Psoas muscle (tissue), 8 donors: ENCODE results near the gene DIPK1A. TPM values are rescaled to one million over a fixed set of nuclear protein-coding genes. Genes with fewer than 3 reads are reported as not detected.
A peak's percentile ranks its signal among the peaks of the same experiment; 100 is the strongest.

Source experiments
- ATAC-seq, 4 donors: fragments of 200-7000 bp; cut with Tn5 transposase; one replicate each; pipeline ENCODE4 v1.9.1; 2020; ENCODE audit warnings: moderate library complexity in 3 of 4, mild to moderate bottlenecking in 2 of 4
- DNase-seq, 2 donors: peaks; one replicate each; pipeline ENCODE4 v3.0.0-alpha.2; 2020
- H3K27ac ChIP-seq: fragments of 200-600 bp; one replicate; pipeline ENCODE4 v1.8.0; 2022
- H3K27me3 ChIP-seq, 3 donors: fragments of 200-600 bp in 1 of 3; one replicate each; pipeline versions ENCODE4 v1.6.1 to v1.8.0; 2013 to 2022; ENCODE audit warnings: low read length in 2 of 3, mild to moderate bottlenecking in 2 of 3, moderate library complexity in 1 of 3; ENCODE audit not compliant: insufficient read depth in 3 of 3
- H3K36me3 ChIP-seq, 2 donors: fragments of 200-600 bp in 1 of 2; one replicate each; pipeline versions ENCODE4 v1.6.1 to v1.8.0; 2013 to 2022; ENCODE audit warnings: low read depth in 1 of 2, mild to moderate bottlenecking in 1 of 2, moderate library complexity in 1 of 2; ENCODE audit not compliant: insufficient read depth in 1 of 2
- H3K4me1 ChIP-seq: fragments of 200-600 bp; one replicate; pipeline ENCODE4 v1.8.0; 2022
- H3K4me3 ChIP-seq: fragments of 200-600 bp; one replicate; pipeline ENCODE4 v1.8.0; 2022; ENCODE audit warnings: mild to moderate bottlenecking
- H3K9me3 ChIP-seq: fragments of 200-600 bp; one replicate; pipeline ENCODE4 v1.8.0; 2022
- WGBS, 3 donors: extraction: QIAGEN DNeasy Blood & Tissue Kit; methylation state at CpG; one replicate each; pipeline versions ENCODE4 v1.1.6 to v1.1.7; 2013; 5-methylcytosine and 5-hydroxymethylcytosine counted together
- intact Hi-C, 2 donors: fragments of 100-400 bp; cut with DNase I; formaldehyde crosslinking; loops; one replicate each; pipeline versions ENCODE4 v1.11.0 to v1.14.2; 2022
- polyA plus RNA-seq, 3 donors: library from polyadenylated mRNA; stranded (reverse); fragments of 200-250 nt; gene quantifications; one replicate each; pipeline ENCODE4 v1.2.3, GENCODE V29; 2013
- total RNA-seq, 4 donors: library from RNA; stranded (reverse); fragmentation: NEBNext Ultra II Directional in 2 of 4; extraction: Animal tissue kit (Norgen Biotek cat#: 25700) in 2 of 4; gene quantifications; one replicate each; pipeline versions ENCODE4 v1.2.1 to v1.2.4, GENCODE V29; 2021 to 2023
- TF ChIP-seq, protein P1 (sequence below): fragments of 200-600 bp; IDR thresholded peaks from one replicate; pipeline ENCODE4 v1.8.0; 2022; ENCODE audit warnings: antibody characterized with exemption
- donor health status: healthy with polysubstance abuse.
- donor health status: DM: no; HTN: no; CAD: no; lungs with moderate emphysema.
- donor health status: Bipolar disorder and iron deficiency.
- donor health status: healthy.
- donor health status: DM: yes; HTN: yes; CAD: no.
- donor health status: DM: no; HTN: no; CAD: no.
- donor health status: DM: no; HTN: no; CAD: no.
- donor health status: DM: yes; HTN: yes; CAD: no.

DIPK1A gene
- total and polyA plus RNA-seq, 7 donors, result 2.2 to 7.9 (median 5.7) TPM

DNA sequence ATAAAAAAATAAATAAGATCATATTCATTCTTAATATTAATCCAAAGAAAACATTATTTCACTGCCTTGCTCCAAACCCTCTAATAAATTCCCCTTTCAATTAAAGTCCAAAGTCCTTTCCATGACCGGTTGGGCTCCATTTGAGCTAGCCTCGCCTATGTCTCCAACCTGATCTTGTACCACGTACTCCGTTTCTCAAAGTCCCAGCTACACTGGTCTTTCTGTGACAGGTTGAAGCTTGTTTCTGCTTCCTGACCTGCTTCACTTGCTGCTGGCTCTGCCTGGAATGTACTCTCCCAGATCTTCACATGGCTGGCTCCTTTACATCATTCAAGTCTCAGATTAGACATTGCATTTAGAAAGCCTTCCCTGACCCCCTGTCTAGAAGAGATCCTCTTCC is 113.1 kb downstream of the DIPK1A start:
- ATAC-seq (no peak), DNase-seq (no peak)
- H3K4me3 ChIP-seq, result no peak overlapping the region
- H3K4me1 ChIP-seq, result no peaks in the 10 kb centered on the region
- H3K27ac ChIP-seq, result no peak overlapping the region
- WGBS, 3 donors, result 79 to 85% (median 80%) methylated on average over 4 of the region's 4 CpGs
- peaks cover 0 to 32% of the 10 kb centered on the region in 2 donors for H3K36me3 ChIP-seq
- no peaks in the 10 kb centered on the region for H3K27me3 ChIP-seq
- no peaks in the 10 kb centered on the region for H3K9me3 ChIP-seq
- TF ChIP-seq, protein P1, sequence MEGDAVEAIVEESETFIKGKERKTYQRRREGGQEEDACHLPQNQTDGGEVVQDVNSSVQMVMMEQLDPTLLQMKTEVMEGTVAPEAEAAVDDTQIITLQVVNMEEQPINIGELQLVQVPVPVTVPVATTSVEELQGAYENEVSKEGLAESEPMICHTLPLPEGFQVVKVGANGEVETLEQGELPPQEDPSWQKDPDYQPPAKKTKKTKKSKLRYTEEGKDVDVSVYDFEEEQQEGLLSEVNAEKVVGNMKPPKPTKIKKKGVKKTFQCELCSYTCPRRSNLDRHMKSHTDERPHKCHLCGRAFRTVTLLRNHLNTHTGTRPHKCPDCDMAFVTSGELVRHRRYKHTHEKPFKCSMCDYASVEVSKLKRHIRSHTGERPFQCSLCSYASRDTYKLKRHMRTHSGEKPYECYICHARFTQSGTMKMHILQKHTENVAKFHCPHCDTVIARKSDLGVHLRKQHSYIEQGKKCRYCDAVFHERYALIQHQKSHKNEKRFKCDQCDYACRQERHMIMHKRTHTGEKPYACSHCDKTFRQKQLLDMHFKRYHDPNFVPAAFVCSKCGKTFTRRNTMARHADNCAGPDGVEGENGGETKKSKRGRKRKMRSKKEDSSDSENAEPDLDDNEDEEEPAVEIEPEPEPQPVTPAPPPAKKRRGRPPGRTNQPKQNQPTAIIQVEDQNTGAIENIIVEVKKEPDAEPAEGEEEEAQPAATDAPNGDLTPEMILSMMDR, result no peak
- intact Hi-C loops, result no loop called here

DNA sequence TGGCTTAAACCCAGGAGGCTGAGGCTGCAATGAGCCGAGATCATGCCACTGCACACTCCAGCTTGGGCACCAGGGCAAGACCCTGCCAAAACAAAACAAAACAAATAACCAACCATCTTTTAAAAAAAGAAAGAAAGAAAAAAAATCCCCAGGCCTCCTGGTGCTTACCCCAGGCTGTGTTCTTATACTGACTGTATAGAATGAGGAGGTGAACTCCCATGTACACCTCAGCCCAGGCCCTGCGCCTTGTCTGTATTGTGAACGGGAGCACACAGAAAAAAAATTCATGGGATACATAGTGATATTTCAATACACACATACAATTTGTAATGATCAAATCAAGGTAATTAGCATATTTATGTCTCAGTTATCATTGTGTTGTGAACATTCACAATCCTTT is 115.4 kb downstream of the DIPK1A start:
- DNase-seq, result no peak
- intact Hi-C loops, result no loop called here
- Histone ChIP-seq H3K9me3 (no peaks in the 10 kb centered on the region), H3K4me3 (no peak overlapping the region), H3K36me3 (peaks cover 7 to 55% of the 10 kb centered on the region in 2 donors), H3K27me3 (no peaks in the 10 kb centered on the region), H3K27ac (no peak overlapping the region), H3K4me1 (no peaks in the 10 kb centered on the region)
- peak in 2 of 4 donors; percentile 28 to 31 for ATAC-seq
- TF ChIP-seq, protein P1, result no peak
- 58 to 71% (median 63%) methylated on average over 3 of the region's 3 CpGs for WGBS, 3 donors

DNA sequence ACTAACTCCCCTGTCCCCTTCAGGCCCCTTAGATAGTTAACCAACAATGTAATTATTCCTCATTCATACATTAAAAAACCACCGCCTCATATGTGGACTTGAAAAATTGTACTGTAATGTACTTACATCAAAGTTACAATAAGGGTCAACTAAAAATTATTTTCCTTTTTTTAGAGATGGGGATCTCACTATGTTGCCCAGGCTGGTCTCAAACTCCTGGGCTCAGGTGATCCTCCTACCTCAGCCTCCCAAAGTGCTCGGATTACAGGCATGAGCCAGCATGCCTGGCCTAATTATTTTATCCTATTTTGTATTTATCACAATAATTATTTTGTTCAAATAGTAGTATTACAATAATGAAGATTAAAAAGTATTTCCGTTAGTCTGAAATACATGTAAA is 116.8 kb downstream of the DIPK1A start:
- no peak overlapping the region for H3K4me3 ChIP-seq
- DNase-seq, result no peak
- H3K4me1 ChIP-seq, result peaks cover 4% of the 10 kb centered on the region
- TF ChIP-seq, protein P1, result no peak
- ATAC-seq, result peak in 1 of 4 donors; percentile 6
- H3K36me3 ChIP-seq, result peaks cover 13 to 58% of the 10 kb centered on the region in 2 donors
- no peaks in the 10 kb centered on the region for H3K9me3 ChIP-seq
- no peak overlapping the region for H3K27ac ChIP-seq
- intact Hi-C loops, result no loop called here
- H3K27me3 ChIP-seq, result no peaks in the 10 kb centered on the region
- 97 to 99% (median 99%) methylated on average over 3 of the region's 3 CpGs for WGBS, 3 donors

DNA sequence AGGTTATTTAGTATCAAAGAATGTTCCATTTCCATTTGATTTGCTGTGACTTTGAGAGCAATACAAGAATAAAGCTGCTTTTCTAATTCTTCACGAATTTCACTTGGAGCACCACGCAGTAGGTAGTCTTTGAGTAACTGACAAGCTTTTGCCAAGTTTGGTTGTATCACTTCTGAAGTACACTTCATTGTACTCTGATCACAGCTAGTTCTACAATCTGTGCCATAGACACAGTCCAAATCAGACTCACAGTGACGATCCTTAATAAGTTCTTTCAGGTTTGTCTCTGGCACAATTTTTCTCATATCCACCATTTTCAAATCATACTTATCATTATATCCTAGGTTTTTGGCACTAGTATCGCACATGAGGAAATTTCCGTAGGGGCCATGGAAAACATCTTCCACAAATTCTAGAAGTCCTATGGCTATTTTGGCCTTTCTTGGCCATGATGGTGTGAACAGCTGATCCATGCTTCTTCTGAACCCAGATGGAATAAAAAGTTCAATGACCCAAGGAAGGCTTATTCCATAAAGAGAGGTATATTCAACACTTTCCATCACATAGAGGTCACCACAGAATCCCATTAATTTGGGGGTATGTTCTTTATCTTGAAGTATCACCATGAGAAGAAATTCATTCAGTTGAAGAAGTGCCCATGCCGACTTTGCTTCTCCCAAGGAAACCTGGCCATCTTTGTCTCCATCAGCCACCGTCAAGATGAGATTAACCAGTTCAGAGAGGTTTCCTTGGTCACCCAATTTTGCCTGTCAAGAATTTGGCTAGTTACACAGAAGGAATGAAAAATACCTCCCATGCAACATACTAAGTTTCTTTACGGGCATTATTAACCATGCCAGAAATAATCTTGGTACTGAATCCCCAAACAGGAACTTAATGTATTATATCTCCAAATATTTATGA is 117.6 kb downstream of the DIPK1A start:
- Histone ChIP-seq H3K27ac (no peak overlapping the region), H3K4me1 (peaks cover 10% of the 10 kb centered on the region), H3K9me3 (no peaks in the 10 kb centered on the region), H3K36me3 (peaks cover 13 to 59% of the 10 kb centered on the region in 2 donors), H3K27me3 (no peaks in the 10 kb centered on the region), H3K4me3 (no peak overlapping the region)
- ATAC-seq (peak in 1 of 4 donors; percentile 8), DNase-seq (no peak)
- intact Hi-C loops, result no loop called here
- WGBS, 3 donors, result 87 to 89% (median 87%) methylated on average over 8 of the region's 8 CpGs
- TF ChIP-seq, protein P1, result no peak
